Vagina (tissue), 2 donors: ENCODE measurements around the gene CNTRL.

ENCODE experiments used
- CTCF ChIP-seq, 3 experiments: fragments of 450-650 bp in 2 of 3; fragments of 200-600 bp in 1 of 3; sonication (generic) in 1 of 3; IDR thresholded peaks; one replicate each; pipeline ENCODE4 v1.5.1; 2017 to 2019; ENCODE audit warnings: antibody characterized with exemption in 3 of 3, mild to moderate bottlenecking in 2 of 3, moderate library complexity in 2 of 3
- POLR2AphosphoS5 ChIP-seq, 2 donors: sonication (generic); formaldehyde crosslinking; IDR thresholded peaks; one replicate each; pipeline ENCODE4 v1.9.0; 2017; ENCODE audit warnings: antibody characterized with exemption in 2 of 2, mild to moderate bottlenecking in 2 of 2, low read depth in 1 of 2; ENCODE audit not compliant: insufficient read depth in 1 of 2

- TF ChIP-seq CTCF (IDR thresholded peaks at IDR 0.05) (no peak), POLR2AphosphoS5 (IDR thresholded peaks at IDR 0.05; ENCODE audit: insufficient read depth in 1 of 2, low read depth in 1 of 2) (no peak)
Observed at GRCh38 chr9:121219530-121219929, 144.8 kb downstream of the CNTRL start.
